Measurements from ENCODE around the gene METTL9. TPM values are rescaled to one million over a fixed set of nuclear protein-coding genes. Genes with fewer than 3 reads are reported as not detected.
"Not testable (repeated sequence)": the region's sequence is repeated elsewhere in the genome, so short reads cannot be mapped to it uniquely, and the experiment has no call there.

Gene METTL9
- total RNA-seq, 1 donor from 2014 or later = 80.1 TPM

DNA sequence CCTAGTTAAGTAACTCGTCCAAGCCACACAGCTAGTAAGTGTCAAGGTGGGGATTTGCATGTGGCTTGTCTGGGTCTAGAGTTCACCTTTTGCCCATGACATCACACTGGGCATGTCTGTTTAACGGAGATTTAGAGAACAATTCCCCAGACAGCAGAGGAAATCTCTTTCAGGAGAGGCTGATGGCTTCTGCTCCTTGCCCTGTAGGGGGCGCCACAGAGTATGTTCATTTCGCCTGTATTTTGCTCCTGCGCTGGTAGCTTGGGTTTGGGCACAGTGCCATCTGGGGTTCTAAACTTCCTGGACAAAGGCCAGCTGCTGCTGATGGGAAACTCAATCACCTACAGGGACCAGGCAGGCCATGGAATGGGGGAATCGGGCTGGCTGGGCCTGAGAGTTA lies 84.8 kb downstream of the METTL9 start:
- intact Hi-C loops (cut with DNase I) = no loop called here
- peak; percentile 56 for DNase-seq (ENCODE audit: low spot score)
- no peak for ATAC-seq

DNA sequence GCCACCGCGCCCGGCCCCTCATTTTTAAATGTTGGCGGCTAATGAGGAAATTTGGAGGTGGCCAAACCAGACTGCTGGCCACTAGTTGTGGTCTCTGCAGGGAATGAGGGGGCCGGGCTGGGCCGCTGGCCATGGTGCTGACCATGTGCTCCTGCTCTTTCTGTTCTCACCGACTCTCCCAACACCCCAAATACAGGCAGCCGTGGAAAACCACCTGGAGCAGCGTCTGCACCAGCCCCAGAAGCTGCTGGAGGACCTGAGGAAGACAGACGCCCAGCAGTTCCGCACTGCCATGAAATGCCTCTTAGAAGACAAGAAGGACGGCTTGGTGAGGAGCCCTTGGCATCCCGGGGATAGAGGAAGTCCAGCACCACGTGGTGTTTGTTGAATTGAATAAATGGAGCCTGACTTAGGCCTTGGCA lies 85.7 kb downstream of the METTL9 start:
- no peak for ATAC-seq
- DNase-seq (ENCODE audit: low spot score) = no peak
- intact Hi-C loops (cut with DNase I) = no loop called here

- ATAC-seq (no peak), DNase-seq (ENCODE audit: low spot score) (no peak)
- intact Hi-C loops (cut with DNase I) = no loop called here
Measured at GRCh38 chr16:21689107-21689506, 89.7 kb downstream of the METTL9 start.

DNA sequence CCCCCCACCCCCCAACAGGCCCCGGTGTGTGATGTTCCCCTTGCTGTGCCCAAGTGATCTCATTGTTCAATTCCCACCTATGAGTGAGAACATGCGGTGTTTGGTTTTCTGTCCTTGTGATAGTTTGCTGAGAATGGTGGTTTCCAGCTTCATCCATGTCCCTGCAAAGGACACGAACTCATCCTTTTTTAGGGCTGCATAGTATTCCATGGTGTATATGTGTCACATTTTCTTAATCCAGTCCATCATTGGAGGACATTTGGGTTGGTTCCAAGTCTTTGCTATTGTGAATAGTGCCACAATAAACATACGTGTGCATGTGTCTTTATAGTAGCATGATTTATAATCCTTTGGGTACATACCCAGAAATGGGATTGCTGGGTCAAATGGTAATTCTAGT lies 91.6 kb downstream of the METTL9 start:
- DNase-seq (ENCODE audit: low spot score); ATAC-seq; intact Hi-C loops (cut with DNase I): not testable (repeated sequence)

DNA sequence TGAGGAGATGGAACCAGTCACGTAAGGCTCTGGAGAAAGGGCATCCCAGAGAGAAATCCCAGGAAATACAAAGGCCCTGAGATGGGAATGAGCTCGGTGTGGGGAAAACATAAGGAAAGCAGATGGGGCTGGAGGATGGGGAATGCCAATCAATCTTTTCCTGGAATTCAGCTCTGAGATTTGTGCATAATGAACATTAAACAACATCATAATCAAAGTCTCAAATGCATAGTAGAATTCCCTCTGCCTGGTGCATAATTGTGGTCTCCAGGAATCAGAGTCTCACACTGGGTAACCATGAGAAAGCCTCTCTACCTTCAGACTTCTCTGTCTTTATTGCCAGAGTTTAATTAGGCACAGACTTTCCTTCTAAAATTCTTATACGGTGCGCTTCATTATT lies 95.2 kb downstream of the METTL9 start:
- ATAC-seq = no peak
- intact Hi-C loops (cut with DNase I) = no loop called here
- no peak for DNase-seq (ENCODE audit: low spot score)

GRCh38 chr16:21697032-21697431 lies 97.7 kb downstream of the METTL9 start:
- DNase-seq (ENCODE audit: low spot score) (no peak), ATAC-seq (no peak)
- intact Hi-C loops (cut with DNase I) = no loop called here

DNA sequence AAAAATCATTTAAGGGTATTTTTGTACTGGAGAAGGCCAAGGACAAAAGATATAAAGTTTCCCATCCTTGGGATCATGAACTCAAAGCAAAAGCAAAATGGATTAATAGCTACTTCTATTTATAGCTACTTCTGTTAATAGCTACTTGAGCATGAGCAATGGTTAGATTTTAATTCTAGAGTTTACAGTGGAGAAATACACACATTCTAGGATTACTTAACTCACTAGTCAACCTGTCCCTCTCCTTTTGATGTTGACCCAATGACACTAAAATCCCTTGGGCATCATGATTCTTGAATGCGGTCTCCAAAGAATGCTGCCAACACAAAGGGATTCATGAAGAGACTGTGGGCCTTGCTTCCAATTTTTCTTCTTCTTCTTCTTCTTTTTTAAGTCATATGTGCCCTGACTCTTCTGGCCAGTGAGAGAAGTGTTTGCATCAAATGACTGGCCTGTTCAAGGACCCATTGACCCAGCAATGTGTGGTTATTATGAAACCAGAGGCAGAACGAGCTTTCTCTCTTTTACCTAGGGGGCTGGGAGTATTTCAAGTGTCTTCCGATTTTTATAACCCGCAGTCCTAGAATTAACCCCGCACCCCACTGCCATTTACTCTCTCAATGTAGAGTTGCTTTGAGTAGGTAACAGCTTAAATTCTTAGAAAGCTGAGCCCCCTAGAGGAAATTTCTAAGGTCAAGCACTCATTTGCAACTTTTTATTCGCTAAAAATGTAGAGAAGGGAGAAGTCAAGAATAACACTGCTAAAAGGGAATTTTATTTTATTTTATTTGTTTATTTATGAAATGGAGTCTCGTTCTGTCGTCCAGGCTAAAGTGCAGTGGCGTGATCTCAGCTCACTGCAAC lies 99.0 kb downstream of the METTL9 start:
- intact Hi-C loops (cut with DNase I) = no loop called here
- DNase-seq (ENCODE audit: low spot score) = no peak
- no peak for ATAC-seq

GRCh38 chr16:21701271-21701670 lies 101.9 kb downstream of the METTL9 start:
- intact Hi-C loops (cut with DNase I) = no loop called here
- DNase-seq (ENCODE audit: low spot score) = no peak
- no peak for ATAC-seq

DNA sequence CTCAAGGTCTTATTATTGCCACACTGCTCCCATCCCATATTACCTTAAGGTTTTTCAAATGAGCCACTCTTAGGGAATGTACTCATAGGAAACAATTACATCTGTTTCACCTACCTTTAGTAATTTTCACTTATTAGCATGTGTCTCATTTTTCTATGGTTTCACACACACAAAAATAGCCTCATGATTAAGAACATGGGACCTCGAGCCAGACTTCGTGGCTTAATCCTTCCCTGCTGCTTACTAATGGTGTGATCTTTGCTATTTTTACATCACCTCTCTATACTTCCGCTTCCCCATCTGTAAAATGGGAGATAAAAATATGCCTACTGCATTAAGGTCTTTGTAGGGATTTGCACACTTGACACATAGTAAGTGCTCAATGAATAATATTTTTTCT lies 102.9 kb downstream of the METTL9 start:
- ATAC-seq = no peak
- intact Hi-C loops (cut with DNase I) = no loop called here
- DNase-seq (ENCODE audit: low spot score) = no peak

DNA sequence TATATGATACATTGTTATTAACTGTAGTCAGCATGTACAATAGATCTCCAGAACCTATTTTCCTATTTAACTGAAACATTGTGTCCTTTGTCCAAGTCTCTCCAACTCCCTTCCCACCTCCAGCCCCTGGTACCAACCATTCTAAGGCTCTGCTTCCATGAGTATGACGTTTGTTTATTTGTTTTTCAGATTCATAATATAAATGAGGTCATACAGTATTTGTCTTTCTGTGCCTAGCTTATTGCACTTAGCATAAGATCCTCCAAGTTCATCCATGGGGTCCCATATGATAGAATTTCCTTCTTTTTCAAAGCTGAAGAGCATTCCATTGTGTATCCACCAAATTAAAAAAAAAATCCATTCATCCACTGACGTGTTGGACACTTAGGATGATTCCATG lies 103.8 kb downstream of the METTL9 start:
- DNase-seq (ENCODE audit: low spot score) = no peak
- intact Hi-C loops (cut with DNase I) = no loop called here
- no peak for ATAC-seq

DNA sequence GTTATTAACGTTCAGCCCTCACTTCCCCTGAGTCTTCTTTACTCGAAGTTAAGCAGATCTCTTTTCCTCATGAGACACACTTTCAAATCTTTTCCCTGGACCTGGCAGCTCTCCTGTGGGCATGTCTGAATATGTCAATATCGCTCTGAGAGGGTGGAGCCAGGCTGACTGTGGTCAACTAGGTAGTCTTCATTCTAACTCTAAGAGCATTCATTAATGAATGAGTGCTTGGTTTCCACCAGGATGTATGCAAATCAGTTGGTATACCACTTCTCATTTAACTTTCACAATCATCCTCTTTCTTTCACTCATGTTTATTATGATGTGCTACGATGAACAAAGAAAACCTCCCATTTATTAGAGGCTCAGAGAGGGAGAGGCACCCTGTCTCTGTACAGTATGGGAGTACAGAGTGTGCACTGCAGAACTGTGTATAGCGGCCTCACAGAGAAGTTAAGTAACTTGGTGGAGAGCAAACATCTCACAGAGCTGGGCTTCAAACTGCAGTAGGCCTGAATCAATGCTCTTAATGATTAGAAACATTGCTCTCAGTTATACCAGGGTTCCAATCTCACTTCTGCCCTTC lies 104.3 kb downstream of the METTL9 start:
- DNase-seq (ENCODE audit: low spot score) = no peak
- no peak for ATAC-seq
- intact Hi-C loops (cut with DNase I) = no loop called here

DNA sequence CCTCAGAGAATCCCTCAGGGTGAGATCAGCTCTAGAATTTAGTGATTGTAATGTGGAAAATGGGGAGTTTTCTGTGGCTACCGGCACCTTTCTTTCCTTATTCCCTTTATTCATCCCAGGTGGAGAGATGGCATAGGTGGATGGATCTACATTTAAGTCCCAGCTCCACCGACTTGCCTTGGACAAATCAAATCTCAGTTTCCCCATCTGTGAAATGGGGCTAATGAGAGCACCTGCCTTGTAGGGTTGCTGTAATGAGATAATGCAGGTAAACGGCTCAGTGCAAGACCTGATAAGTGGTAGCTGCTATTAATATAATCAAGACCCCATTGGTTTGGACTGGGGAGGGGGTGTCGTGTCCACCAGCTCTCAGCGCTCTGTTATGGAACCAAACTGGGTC lies 104.9 kb downstream of the METTL9 start:
- intact Hi-C loops (cut with DNase I) = no loop called here
- no peak for ATAC-seq
- no peak for DNase-seq (ENCODE audit: low spot score)

- DNase-seq (ENCODE audit: low spot score) = no peak
- no peak for ATAC-seq
Measured at GRCh38 chr16:21704733-21705132, 105.4 kb downstream of the METTL9 start.

More at GRCh38 chr16:21704733-21705132, 105.4 kb downstream of the METTL9 start:
- intact Hi-C loops (cut with DNase I) = no loop called here

Other genes starting within 250 kb of the METTL9 start
- 9.1 TPM for gene IGSF6, start 53.0 kb downstream of the METTL9 start, total RNA-seq
- 0.31 TPM for gene OTOA, start 64.4 kb downstream of the METTL9 start, total RNA-seq